DMS153 treated with DMSO at 0.1 percent for 48 hours (cell line): ENCODE measurements around the gene C2orf81.
A peak's percentile ranks its signal among the peaks of the same experiment; 100 is the strongest.
"Not testable (repeated sequence)": the region's sequence is repeated elsewhere in the genome, so short reads cannot be mapped to it uniquely, and the experiment has no call there.

Experiments used
- DNase-seq: peaks from one replicate; lab custom pipeline; 2025; ENCODE audit not compliant: unreplicated experiment; lab: John Stamatoyannopoulos, UW

Gene C2orf81

GRCh38 chr2:74421221-74421870, at the start of gene C2orf81, which contains the start of gene WDR54:
TSS of gene C2orf81 (minus strand) at chr2:74421619. CDS start at chr2:74421560, 59 bp downstream.
TSS of gene WDR54 (plus strand) at chr2:74421730. CDS start at chr2:74422154, 424 bp downstream.
- peak; percentile 84 for DNase-seq

- DNase-seq, result not testable (repeated sequence)
Observed at GRCh38 chr2:74470742-74471141, 49.3 kb upstream of the C2orf81 start.

DNA sequence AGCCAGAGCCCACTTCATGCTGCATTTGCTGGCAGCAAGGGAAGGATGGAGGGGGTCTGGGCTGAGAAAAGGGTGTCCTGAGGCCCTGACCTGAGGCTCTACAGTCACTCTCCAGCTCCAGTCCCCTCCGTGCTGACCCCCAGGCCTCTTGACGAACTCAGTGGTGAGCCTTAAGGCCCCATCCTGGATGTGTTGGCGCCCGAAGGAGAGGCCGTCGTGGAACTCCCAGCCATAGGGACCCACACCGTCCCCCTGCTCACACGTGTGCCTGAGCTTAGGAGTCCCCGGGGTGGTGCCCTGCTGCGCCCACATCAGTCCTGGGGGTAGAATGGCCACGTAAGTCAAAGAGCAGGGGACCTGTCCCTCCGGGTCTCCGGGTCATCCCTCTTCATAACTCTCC, 43.0 kb upstream of the C2orf81 start:
- no peak for DNase-seq

DNA sequence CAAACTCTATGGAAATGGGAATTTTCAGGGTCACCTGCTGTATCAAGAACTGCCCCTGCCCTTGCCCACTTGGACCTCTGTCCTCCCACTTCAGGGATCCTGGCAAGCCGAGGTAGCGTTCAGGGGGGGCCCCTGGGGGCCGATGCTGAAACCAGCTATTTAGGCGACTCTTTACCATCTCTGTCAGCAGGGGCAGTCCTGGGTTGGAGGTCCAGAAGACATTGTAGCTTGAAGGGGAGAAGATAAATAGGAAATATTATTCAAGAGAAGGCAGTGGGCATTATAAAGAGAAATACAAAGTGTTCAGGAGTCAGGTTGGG, 41.3 kb upstream of the C2orf81 start:
- DNase-seq, result no peak

- DNase-seq, result no peak
Observed at GRCh38 chr2:74462054-74462785, 40.8 kb upstream of the C2orf81 start.

GRCh38 chr2:74461187-74462053, 40.0 kb upstream of the C2orf81 start:
- DNase-seq, result no peak

DNA sequence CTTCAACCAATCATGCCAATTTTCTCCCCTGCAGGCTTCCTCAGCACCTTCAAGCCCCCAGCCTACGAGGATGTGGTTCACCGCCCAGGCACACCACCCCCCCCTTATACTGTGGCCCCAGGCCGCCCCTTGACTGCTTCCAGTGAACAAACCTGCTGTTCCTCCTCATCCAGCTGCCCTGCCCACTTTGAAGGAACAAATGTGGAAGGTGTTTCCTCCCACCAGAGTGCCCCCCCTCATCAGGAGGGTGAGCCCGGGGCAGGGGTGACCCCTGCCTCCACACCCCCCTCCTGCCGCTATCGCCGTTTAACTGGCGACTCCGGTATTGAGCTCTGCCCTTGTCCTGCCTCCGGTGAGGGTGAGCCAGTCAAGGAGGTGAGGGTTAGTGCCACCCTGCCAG, 38.8 kb upstream of the C2orf81 start:
- not testable (repeated sequence) for DNase-seq

DNA sequence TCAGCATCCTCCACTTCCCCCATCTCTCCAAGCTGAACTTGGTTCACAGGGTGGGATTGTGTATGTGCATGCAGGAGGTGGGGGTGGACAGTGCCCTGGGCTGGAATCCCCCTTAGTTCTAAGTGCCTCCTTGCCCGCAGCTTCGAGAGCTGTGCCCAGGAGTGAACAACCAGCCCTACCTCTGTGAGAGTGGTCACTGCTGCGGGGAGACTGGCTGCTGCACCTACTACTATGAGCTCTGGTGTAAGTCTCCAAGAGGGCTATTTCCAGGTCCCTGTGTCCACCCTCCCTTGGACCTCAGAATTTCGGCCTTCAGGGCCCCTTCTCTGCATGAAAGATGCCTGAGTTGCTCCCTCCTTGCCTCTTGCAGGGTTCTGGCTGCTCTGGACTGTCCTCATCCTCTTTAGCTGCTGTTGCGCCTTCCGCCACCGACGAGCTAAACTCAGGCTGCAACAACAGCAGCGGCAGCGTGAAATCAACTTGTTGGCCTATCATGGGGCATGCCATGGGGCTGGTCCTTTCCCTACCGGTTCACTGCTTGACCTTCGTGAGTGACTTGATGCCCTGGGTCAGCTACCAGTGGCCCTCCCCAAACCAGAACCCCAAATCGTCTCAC, 38.2 kb upstream of the C2orf81 start:
- not testable (repeated sequence) for DNase-seq

DNA sequence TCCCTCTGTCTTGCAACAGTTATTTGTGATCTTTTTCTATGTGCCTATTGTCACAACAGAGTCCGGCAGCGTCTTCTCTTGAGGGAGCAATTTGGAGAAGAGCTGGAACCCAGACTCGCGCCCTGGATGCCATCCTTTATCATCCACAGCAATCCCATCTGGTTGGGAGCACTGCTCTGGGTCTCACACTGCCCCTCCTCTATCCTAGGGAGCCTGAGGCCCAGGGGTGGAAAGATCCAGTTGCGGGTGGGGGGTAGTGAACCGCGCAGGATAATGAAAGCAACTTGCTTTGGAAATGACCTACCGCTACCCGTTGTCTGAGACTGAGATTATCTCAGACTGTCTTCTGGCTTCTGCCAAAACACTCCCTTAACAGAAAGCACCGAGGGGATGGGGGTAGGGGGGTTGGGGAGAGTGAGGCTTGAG, 37.5 kb upstream of the C2orf81 start:
- no peak for DNase-seq

DNA sequence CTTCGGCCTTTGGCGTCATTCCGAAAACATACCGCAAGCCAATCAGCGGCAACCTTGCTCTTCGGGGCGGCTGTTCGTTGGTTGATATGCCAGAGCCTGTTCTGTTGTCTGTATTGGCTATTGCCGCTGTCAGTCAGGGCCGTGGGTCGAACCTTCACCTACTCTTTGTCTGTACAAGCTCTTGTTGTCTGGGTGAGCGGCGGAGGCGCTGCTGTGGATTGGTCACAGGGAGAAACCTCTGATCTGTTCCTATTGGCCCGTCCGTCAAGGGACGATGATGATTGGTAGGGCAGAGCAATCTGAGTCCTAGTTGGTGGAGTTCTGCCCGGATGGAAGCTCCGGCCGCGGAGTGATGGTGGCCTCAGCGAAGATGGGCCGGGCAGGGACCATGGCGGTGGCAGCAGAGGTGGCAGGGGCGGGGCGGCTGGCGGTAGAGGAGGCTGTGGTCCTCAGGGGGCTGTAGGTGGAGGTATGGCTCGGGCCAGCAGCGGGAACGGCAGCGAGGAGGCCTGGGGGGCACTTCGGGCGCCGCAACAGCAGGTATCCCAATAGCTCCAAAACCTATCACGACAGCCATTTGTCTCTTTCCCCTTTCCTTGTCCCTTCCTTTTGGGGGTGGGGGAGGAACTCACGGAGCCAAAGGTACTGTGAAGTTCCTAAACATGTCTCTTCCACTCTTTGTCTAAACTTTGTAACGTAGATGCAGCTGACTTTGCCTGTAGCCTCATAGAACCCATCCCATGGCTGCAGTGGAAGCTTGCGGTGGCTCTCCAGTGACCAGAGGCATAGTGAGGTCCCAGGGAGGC, 36.9 kb upstream of the C2orf81 start, which contains the start of gene WBP1:
Gene WBP1, plus strand, starts transcription at position 307 of the 806 bp plus-strand sequence. Its CDS starts 165 bp downstream, at position 472.
- peak; percentile 98 for DNase-seq

- DNase-seq, result peak; percentile 72
Observed at GRCh38 chr2:74457549-74458131, 36.2 kb upstream of the C2orf81 start.

- peak; percentile 72 for DNase-seq
Observed at GRCh38 chr2:74457129-74457548, 35.7 kb upstream of the C2orf81 start.

- peak; percentile 93 for DNase-seq
Observed at GRCh38 chr2:74454654-74455511, 33.5 kb upstream of the C2orf81 start, which contains the start of gene INO80B. TSS of gene INO80B (plus strand) at chr2:74455087. CDS start at chr2:74455117, 30 bp downstream.

DNA sequence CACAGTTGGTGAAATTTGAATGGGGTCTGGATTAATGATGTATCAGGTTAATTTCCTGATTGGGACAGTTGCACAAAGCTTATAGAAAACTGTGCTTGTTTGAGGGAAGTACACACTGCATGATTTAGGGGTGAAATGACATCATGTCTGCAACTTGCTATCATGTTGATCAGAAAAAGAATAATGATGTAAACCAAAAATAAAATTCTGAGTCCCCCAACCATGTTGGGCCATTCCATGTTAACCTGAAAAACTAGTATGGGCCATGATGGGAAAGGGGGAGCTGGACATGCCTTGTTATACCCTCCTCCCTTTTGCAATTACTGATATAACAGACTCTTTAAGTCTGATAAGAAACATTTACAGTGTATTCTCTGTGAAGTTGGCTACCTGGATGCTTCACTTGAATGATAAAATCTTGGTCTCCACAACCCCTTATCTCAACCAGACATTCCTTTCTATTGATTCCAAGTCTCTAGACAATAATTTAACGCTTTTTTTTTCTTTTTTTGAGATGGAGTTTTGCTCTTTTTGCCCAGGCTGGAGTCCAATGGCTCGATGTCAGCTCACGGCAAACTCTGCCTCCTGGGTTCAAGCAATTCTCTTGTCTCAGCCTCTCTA, 29.3 kb upstream of the C2orf81 start:
- DNase-seq, result no peak

- DNase-seq, result no peak
Observed at GRCh38 chr2:74448771-74449170, 27.4 kb upstream of the C2orf81 start.

- no peak for DNase-seq
Observed at GRCh38 chr2:74447230-74447999, 26.0 kb upstream of the C2orf81 start.

- DNase-seq, result no peak
Observed at GRCh38 chr2:74444498-74445318, 23.3 kb upstream of the C2orf81 start.
